Measurements from ENCODE around the gene ZBTB38.

ZBTB38 gene

DNA sequence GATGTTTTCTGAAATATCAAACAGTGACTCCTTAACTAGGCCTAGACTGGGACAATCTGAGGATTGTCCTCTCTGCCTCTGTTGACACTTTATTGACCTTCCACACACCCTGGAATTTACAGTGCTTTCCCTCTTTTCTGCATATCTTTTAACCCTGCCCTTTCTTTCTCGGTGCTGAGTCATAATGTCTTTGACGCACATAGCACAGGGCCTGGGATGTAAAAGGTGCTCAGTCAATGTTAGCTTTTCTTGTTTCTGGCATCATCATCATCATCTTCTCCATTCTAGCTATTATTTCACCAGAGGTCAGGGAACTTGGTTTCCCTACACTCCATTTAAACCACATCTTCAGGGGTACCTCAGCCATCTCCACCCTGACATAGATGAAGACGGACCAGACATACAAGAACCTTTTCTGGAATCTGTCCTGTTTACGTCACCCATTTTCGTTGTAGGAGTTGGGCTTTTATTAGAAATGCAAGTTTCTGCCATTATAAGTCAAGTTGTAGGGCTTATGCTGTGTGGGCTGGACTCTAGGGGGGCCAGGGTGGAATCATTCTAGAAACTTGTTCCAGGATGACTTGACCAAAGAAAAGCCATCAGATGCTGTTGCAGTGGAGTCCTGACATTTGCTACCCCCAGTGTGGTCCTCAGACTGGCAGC, 46.6 kb downstream of the ZBTB38 start:
- no peak for TF ChIP-seq POLR2AphosphoS5 (IDR thresholded peaks at IDR 0.05; ENCODE audit: low read depth)
- TF ChIP-seq, protein P1, sequence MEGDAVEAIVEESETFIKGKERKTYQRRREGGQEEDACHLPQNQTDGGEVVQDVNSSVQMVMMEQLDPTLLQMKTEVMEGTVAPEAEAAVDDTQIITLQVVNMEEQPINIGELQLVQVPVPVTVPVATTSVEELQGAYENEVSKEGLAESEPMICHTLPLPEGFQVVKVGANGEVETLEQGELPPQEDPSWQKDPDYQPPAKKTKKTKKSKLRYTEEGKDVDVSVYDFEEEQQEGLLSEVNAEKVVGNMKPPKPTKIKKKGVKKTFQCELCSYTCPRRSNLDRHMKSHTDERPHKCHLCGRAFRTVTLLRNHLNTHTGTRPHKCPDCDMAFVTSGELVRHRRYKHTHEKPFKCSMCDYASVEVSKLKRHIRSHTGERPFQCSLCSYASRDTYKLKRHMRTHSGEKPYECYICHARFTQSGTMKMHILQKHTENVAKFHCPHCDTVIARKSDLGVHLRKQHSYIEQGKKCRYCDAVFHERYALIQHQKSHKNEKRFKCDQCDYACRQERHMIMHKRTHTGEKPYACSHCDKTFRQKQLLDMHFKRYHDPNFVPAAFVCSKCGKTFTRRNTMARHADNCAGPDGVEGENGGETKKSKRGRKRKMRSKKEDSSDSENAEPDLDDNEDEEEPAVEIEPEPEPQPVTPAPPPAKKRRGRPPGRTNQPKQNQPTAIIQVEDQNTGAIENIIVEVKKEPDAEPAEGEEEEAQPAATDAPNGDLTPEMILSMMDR (IDR thresholded peaks at IDR 0.05; ENCODE audit: insufficient read depth, low read length): no peak
- TF ChIP-seq SPI1 (IDR thresholded peaks at IDR 0.05; ENCODE audit: borderline replicate concordance, low read depth): no peak
- no peak for TF ChIP-seq GABPA (IDR thresholded peaks at IDR 0.05; ENCODE audit: low read depth)
- TF ChIP-seq, protein P2, sequence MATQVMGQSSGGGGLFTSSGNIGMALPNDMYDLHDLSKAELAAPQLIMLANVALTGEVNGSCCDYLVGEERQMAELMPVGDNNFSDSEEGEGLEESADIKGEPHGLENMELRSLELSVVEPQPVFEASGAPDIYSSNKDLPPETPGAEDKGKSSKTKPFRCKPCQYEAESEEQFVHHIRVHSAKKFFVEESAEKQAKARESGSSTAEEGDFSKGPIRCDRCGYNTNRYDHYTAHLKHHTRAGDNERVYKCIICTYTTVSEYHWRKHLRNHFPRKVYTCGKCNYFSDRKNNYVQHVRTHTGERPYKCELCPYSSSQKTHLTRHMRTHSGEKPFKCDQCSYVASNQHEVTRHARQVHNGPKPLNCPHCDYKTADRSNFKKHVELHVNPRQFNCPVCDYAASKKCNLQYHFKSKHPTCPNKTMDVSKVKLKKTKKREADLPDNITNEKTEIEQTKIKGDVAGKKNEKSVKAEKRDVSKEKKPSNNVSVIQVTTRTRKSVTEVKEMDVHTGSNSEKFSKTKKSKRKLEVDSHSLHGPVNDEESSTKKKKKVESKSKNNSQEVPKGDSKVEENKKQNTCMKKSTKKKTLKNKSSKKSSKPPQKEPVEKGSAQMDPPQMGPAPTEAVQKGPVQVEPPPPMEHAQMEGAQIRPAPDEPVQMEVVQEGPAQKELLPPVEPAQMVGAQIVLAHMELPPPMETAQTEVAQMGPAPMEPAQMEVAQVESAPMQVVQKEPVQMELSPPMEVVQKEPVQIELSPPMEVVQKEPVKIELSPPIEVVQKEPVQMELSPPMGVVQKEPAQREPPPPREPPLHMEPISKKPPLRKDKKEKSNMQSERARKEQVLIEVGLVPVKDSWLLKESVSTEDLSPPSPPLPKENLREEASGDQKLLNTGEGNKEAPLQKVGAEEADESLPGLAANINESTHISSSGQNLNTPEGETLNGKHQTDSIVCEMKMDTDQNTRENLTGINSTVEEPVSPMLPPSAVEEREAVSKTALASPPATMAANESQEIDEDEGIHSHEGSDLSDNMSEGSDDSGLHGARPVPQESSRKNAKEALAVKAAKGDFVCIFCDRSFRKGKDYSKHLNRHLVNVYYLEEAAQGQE (IDR thresholded peaks at IDR 0.05; ENCODE audit: insufficient replicate concordance, low read depth): no peak

DNA sequence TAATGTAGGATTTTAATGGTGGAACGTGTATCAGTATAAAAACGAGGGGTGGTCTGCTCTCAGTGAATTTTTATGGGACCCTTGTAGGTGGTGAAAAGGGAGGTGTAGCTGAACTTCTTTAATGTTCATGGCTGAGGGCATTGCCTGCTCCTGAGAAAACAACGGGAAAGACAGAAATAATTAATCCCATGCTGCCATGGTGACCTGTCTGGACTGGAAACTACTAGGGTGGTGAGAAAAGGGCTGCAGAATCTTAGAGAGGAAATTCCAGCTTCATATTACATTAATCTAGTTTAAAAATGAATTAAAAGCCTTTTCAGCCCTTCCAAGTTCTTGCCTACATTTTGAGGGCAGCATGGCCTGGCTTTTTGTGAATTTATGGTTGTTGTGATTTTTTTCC, 47.6 kb downstream of the ZBTB38 start:
- Histone ChIP-seq H3K27ac (replicated peaks) (no peak overlapping the region), H3K4me3 (replicated peaks; ENCODE audit: insufficient read depth, low read length) (no peak overlapping the region), H3K27me3 (ENCODE audit: insufficient read depth, poor library complexity, severe bottlenecking) (no peaks in the 10 kb centered on the region)
- TF ChIP-seq POLR2AphosphoS5 (IDR thresholded peaks at IDR 0.05; ENCODE audit: low read depth) (no peak), GABPA (IDR thresholded peaks at IDR 0.05; ENCODE audit: low read depth) (no peak), SPI1 (IDR thresholded peaks at IDR 0.05; ENCODE audit: borderline replicate concordance, low read depth) (no peak)
- TF ChIP-seq, protein P2 (IDR thresholded peaks at IDR 0.05; ENCODE audit: insufficient replicate concordance, low read depth): no peak
- TF ChIP-seq, protein P1 (IDR thresholded peaks at IDR 0.05; ENCODE audit: insufficient read depth, low read length): no peak
- DNase-seq (ENCODE audit: low read depth in 1 of 2, low spot score in 1 of 2): no peak

More for the DNA sequence above, 46.6 kb downstream of the ZBTB38 start:
- no peak for DNase-seq (ENCODE audit: low read depth in 1 of 2, low spot score in 1 of 2)
- Histone ChIP-seq H3K27me3 (ENCODE audit: insufficient read depth, poor library complexity, severe bottlenecking) (no peaks in the 10 kb centered on the region), H3K4me3 (replicated peaks; ENCODE audit: insufficient read depth, low read length) (no peak overlapping the region), H3K27ac (replicated peaks) (no peak overlapping the region)
